ENCODE data around the gene ANKRD37.

GRCh38 chr4:185384930-185385331 is 11.7 kb upstream of the ANKRD37 start:
- no peak for TF ChIP-seq CTCF (IDR thresholded peaks at IDR 0.05; ENCODE audit: low read depth, low read length, missing input control)
- TF ChIP-seq GABPA (IDR thresholded peaks at IDR 0.05 in 1 of 2, conservative IDR thresholded peaks at IDR 0.05 in 1 of 2) = no peak
- TF ChIP-seq SP1 (IDR thresholded peaks at IDR 0.05) = no peak
- TF ChIP-seq RAD21 (IDR thresholded peaks at IDR 0.05) = no peak
